B cell (primary cell): ENCODE results near the gene SPOCD1. TPM values are rescaled to one million over a fixed set of nuclear protein-coding genes. Genes with fewer than 3 reads are reported as not detected.

ENCODE experiments used
- ATAC-seq: fragments of 200-7000 bp; cut with Tn5 transposase; one replicate; pipeline ENCODE4 v1.10.0; 2021; ENCODE audit warnings: low read depth, mild to moderate bottlenecking, moderate number of reproducible peaks, moderate library complexity
- CTCF ChIA-PET: fragments of 350-600 bp; sonication (Branson Sonifier 250); formaldehyde crosslinking; loops from one replicate; lab custom pipeline; 2021; ENCODE audit warnings: antibody characterized with exemption, inconsistent platforms; lab: Charles Lee
- POLR2A ChIA-PET: fragments of 350-600 bp; sonication (Branson Sonifier 250); formaldehyde crosslinking; loops from one replicate; lab custom pipeline; 2021; ENCODE audit warnings: antibody characterized with exemption; lab: Charles Lee
- DNase-seq: peaks from one replicate; pipeline ENCODE4 v3.0.0; 2013
- H2AFZ ChIP-seq: 2 replicates; pipeline ENCODE4 v1.6.1; 2012; ENCODE audit warnings: mild to moderate bottlenecking, low read depth, low read length; ENCODE audit not compliant: insufficient read depth, poor library complexity, severe bottlenecking
- H3K27ac ChIP-seq, 2 donors: 1 replicate in 1 of 2; 2 replicates in 1 of 2; pipeline ENCODE4 v1.5.1; 2012 to 2013; ENCODE audit warnings: low read length in 2 of 2, mild to moderate bottlenecking in 2 of 2, moderate library complexity in 1 of 2
- H3K27me3 ChIP-seq, 4 experiments: fragments of 200-600 bp in 1 of 4; sonication (generic) in 1 of 4; replicated peaks in 1 of 4; 1 replicate in 2 of 4; 2 replicates in 2 of 4; pipeline versions ENCODE4 v1.6.1 to v1.7.0; 2013 to 2016; ENCODE audit warnings: low read length in 3 of 4, mild to moderate bottlenecking in 2 of 4, mixed read lengths in 1 of 4, moderate library complexity in 1 of 4; ENCODE audit not compliant: insufficient read depth in 4 of 4, control insufficient read depth in 3 of 4; ENCODE audit errors: control extremely low read depth in 1 of 4
- H3K36me3 ChIP-seq, 2 experiments: replicated peaks in 1 of 2; 1 replicate in 1 of 2; 2 replicates in 1 of 2; pipeline versions ENCODE4 v1.6.1 to v1.7.1; 2013; ENCODE audit warnings: low read length in 1 of 2; ENCODE audit not compliant: insufficient read depth in 2 of 2, control insufficient read depth in 1 of 2; ENCODE audit errors: control extremely low read depth in 1 of 2, extremely low read depth in 1 of 2
- H3K4me1 ChIP-seq, 2 donors: fragments of 200-600 bp in 1 of 2; sonication (generic) in 1 of 2; 1 replicate in 1 of 2; 2 replicates in 1 of 2; pipeline versions ENCODE4 v1.5.1 to v1.6.1; 2013 to 2017; ENCODE audit warnings: low read length in 2 of 2; ENCODE audit not compliant: control insufficient read depth in 2 of 2, insufficient read depth in 2 of 2
- H3K4me2 ChIP-seq: replicated peaks from 2 replicates; pipeline ENCODE3; 2012; ENCODE audit warnings: mild to moderate bottlenecking, low read depth, low read length; ENCODE audit not compliant: poor library complexity, severe bottlenecking
- H3K4me3 ChIP-seq, 5 experiments: fragments of 200-600 bp in 1 of 5; sonication (generic) in 1 of 5; 1 replicate in 3 of 5; 2 replicates in 2 of 5; pipeline versions ENCODE4 v1.5.1 to v1.7.0; 2011 to 2016; ENCODE audit warnings: low read length in 4 of 5, mild to moderate bottlenecking in 4 of 5, low read depth in 2 of 5, control low read depth in 1 of 5, moderate library complexity in 1 of 5; ENCODE audit not compliant: insufficient read depth in 1 of 5; ENCODE audit errors: control extremely low read depth in 1 of 5, extremely low read depth in 1 of 5
- H3K79me2 ChIP-seq: fragments of 200-600 bp; sonication (generic); one replicate; pipeline ENCODE4 v1.6.0; 2016; ENCODE audit warnings: low read length; ENCODE audit not compliant: control insufficient read depth, insufficient read depth
- H3K9ac ChIP-seq: fragments of 200-600 bp; sonication (generic); 2 replicates; pipeline ENCODE4 v1.6.1; 2017; ENCODE audit warnings: mild to moderate bottlenecking, low read length, moderate library complexity
- H3K9me3 ChIP-seq, 3 donors: one replicate each; pipeline versions ENCODE4 v1.6.1 to v1.7.1; 2013; ENCODE audit warnings: low read length in 2 of 3; ENCODE audit not compliant: control insufficient read depth in 2 of 3, insufficient read depth in 1 of 3; ENCODE audit errors: control extremely low read depth in 1 of 3
- H4K20me1 ChIP-seq: 2 replicates; pipeline ENCODE4 v1.6.0; 2012; ENCODE audit warnings: mild to moderate bottlenecking, low read length; ENCODE audit not compliant: insufficient read depth, control insufficient read depth, poor library complexity, severe bottlenecking
- H3K27ac Mint-ChIP-seq: one replicate; pipeline ENCODE4 v1.8.0; 2021; ENCODE audit warnings: mixed read lengths
- H3K27me3 Mint-ChIP-seq: one replicate; pipeline ENCODE4 v1.8.0; 2021; ENCODE audit warnings: mixed read lengths
- H3K4me1 Mint-ChIP-seq: one replicate; pipeline ENCODE4 v1.8.0; 2021; ENCODE audit warnings: mixed read lengths
- H3K4me3 Mint-ChIP-seq: one replicate; pipeline ENCODE4 v1.8.0; 2021; ENCODE audit warnings: mixed read lengths
- H3K9me3 Mint-ChIP-seq: one replicate; pipeline ENCODE4 v1.8.0; 2022; ENCODE audit warnings: mixed read lengths; ENCODE audit not compliant: insufficient read depth
- EZH2 ChIP-seq: IDR thresholded peaks from 2 replicates; pipeline ENCODE4 v1.6.1; 2012; ENCODE audit warnings: borderline replicate concordance, low read depth, mild to moderate bottlenecking, moderate library complexity, low read length; ENCODE audit not compliant: insufficient read depth, poor library complexity, severe bottlenecking
- WGBS: methylation state at CpG from one replicate; pipeline ENCODE4 v1.1.5; 2013; ENCODE audit warnings: missing lambda C conversion rate; ENCODE audit not compliant: insufficient coverage; 5-methylcytosine and 5-hydroxymethylcytosine counted together
- intact Hi-C: fragments of 100-400 bp; cut with micrococcal nuclease; formaldehyde crosslinking; loops from one replicate; pipeline ENCODE4 v1.10.0; 2022
- polyA plus RNA-seq: library from polyadenylated mRNA; depleted of rRNA; stranded (reverse); fragments of >200 nt; gene quantifications from 2 replicates; pipeline ENCODE4 v1.2.3, GENCODE V29; 2012
- total RNA-seq, 2 donors: library from RNA; stranded (reverse); fragments of 120-200 nt in 1 of 2; gene quantifications; 1 replicate in 1 of 2; 2 replicates in 1 of 2; pipeline versions ENCODE4 v1.2.3 to v1.2.4, GENCODE V29; 2013 to 2022
- TF ChIP-seq, protein P1 (sequence below): fragments of 200-600 bp; IDR thresholded peaks from one replicate; pipeline ENCODE4 v1.8.0; 2022; ENCODE audit warnings: antibody characterized with exemption, mild to moderate bottlenecking

Gene SPOCD1
- total and polyA plus RNA-seq, 2 donors (not counting 1 experiment from before 2014, with no cell fraction given), result not detected

DNA sequence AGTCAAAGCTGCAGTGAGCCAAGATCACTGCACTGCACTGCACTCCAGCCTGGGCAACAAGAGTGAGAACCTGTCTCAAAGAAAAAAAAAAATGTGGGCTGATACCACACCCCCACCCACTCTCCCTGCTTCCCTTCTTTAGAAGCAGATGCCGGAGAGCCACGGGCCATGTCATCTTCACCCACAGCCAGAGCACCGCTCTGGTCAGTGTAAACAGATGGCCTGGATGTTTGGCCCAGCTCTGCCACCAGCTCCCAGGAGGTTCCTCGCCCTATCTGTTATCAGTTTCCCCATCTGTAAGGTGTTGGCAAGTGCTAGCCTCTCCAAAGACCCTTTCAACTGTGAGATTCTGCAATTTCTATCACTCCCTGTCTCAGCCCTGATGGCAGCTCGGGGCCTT is 39.8 kb downstream of the SPOCD1 start:
- no peaks in the 10 kb centered on the region for H3K9me3 Mint-ChIP-seq
- Histone ChIP-seq H3K4me1 (peaks cover 23 to 27% of the 10 kb centered on the region in 2 donors), H4K20me1 (no peaks in the 10 kb centered on the region), H3K4me3 (no peak overlapping the region), H3K9ac (no peak overlapping the region), H3K4me2 (no peak overlapping the region), H3K36me3 (no peaks in the 10 kb centered on the region), H2AFZ (no peak overlapping the region), H3K9me3 (peaks cover 0 to 6% (median 0%) of the 10 kb centered on the region in 3 donors), H3K79me2 (no peaks in the 10 kb centered on the region), H3K27ac (no peak overlapping the region), H3K27me3 (peaks cover 0 to 73% (median 40%) of the 10 kb centered on the region in 4 experiments)
- ChIA-PET CTCF (interaction anchor here (1.2 to 1.4 kb wide), 5 partner anchors 12 to 188 kb away, joined by 3 to 4 read pairs (median 4); no protein-coding TSS in a partner anchor), POLR2A (interaction anchor here (0.7 kb wide), 1 partner anchor 169 kb away, joined by 5 read pairs; no protein-coding TSS in a partner anchor)
- peaks cover 54% of the 10 kb centered on the region for H3K27me3 Mint-ChIP-seq
- WGBS, result 90% methylated on average over 5 of the region's 5 CpGs
- H3K4me3 Mint-ChIP-seq, result no peak overlapping the region
- no peak overlapping the region for H3K27ac Mint-ChIP-seq
- intact Hi-C loops, result no loop called here
- no peak for DNase-seq
- H3K4me1 Mint-ChIP-seq, result peaks cover 19% of the 10 kb centered on the region
- ATAC-seq, result no peak
- TF ChIP-seq, protein P1, sequence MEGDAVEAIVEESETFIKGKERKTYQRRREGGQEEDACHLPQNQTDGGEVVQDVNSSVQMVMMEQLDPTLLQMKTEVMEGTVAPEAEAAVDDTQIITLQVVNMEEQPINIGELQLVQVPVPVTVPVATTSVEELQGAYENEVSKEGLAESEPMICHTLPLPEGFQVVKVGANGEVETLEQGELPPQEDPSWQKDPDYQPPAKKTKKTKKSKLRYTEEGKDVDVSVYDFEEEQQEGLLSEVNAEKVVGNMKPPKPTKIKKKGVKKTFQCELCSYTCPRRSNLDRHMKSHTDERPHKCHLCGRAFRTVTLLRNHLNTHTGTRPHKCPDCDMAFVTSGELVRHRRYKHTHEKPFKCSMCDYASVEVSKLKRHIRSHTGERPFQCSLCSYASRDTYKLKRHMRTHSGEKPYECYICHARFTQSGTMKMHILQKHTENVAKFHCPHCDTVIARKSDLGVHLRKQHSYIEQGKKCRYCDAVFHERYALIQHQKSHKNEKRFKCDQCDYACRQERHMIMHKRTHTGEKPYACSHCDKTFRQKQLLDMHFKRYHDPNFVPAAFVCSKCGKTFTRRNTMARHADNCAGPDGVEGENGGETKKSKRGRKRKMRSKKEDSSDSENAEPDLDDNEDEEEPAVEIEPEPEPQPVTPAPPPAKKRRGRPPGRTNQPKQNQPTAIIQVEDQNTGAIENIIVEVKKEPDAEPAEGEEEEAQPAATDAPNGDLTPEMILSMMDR, result no peak
- TF ChIP-seq EZH2, result no peak

DNA sequence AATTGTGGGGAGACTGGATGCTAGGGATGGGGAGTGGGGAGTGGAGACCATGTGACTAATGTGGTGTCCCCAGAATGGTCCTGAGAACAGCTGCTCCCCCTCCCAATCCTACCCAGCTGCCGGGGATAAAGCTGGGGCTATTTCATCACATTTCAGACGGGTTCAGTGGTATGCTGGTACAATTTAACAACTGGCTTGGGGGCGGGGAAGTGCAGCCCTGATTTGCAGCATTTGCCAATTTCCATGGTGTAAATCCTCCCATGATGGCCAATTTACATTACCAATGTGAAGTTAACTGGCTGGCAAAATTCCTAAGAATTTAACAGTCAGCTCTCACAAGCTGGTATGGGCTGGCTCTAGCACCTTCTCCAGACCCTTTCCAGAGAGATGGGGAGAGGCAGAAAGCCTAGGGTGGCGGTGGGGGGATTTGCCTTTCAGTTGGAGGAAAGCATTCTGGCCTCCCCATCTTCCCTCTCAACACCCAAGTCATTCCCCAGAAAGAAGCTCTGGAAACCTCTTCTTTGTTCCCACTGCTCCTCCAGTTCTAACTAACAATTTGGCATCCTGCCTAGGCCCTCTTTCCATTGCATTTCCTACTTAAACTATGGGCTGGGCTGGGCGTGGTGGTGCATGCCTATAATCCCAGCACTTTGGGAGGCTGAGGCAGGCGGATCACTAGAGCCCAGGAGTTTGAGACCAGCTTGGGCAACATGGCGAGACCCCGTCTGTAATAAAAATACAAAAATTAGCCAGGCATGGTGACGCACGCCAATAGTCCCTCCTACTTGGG is 40.4 kb downstream of the SPOCD1 start:
- Histone ChIP-seq H4K20me1 (no peaks in the 10 kb centered on the region), H3K9me3 (peaks cover 0 to 6% (median 0%) of the 10 kb centered on the region in 3 donors), H3K27ac (no peak overlapping the region), H3K4me3 (no peak overlapping the region), H3K27me3 (peaks cover 0 to 73% (median 40%) of the 10 kb centered on the region in 4 experiments), H3K4me2 (no peak overlapping the region), H2AFZ (no peak overlapping the region), H3K4me1 (peaks cover 23 to 27% of the 10 kb centered on the region in 2 donors), H3K79me2 (no peaks in the 10 kb centered on the region), H3K36me3 (no peaks in the 10 kb centered on the region), H3K9ac (no peak overlapping the region)
- Mint-ChIP-seq H3K27ac (no peak overlapping the region), H3K4me1 (peaks cover 24% of the 10 kb centered on the region), H3K9me3 (no peaks in the 10 kb centered on the region), H3K27me3 (peaks cover 55% of the 10 kb centered on the region), H3K4me3 (no peak overlapping the region)
- ChIA-PET CTCF (interaction anchor here (1.2 to 1.4 kb wide), 4 partner anchors 13 to 188 kb away, joined by 3 to 4 read pairs (median 4); no protein-coding TSS in a partner anchor), POLR2A (no interaction called here)
- WGBS, result 99% methylated on average over 7 of the region's 10 CpGs
- no peak for TF ChIP-seq EZH2
- TF ChIP-seq, protein P1, result no peak
- no peak for DNase-seq
- no peak for ATAC-seq
- intact Hi-C loops, result no loop called here
